HepG2 (cell line): ENCODE data around the gene IFIT1. TPM values are rescaled to one million over a fixed set of nuclear protein-coding genes. Genes with fewer than 3 reads are reported as not detected.

Experiments used
- ARID4A ChIP-seq: sonication (generic); formaldehyde crosslinking; IDR thresholded peaks from 2 replicates; pipeline ENCODE4 v1.5.0; 2020; ENCODE audit warnings: mild to moderate bottlenecking, missing genetic modification reagents, borderline replicate concordance
- E2F1 ChIP-seq: sonication (generic); formaldehyde crosslinking; IDR thresholded peaks from 2 replicates; pipeline ENCODE4 v1.5.0; 2020; ENCODE audit warnings: missing genetic modification reagents
- GFI1 ChIP-seq: sonication (generic); formaldehyde crosslinking; IDR thresholded peaks from 2 replicates; pipeline ENCODE4 v1.5.0; 2020; ENCODE audit warnings: missing genetic modification reagents, mild to moderate bottlenecking, borderline replicate concordance
- KAT8 ChIP-seq: IDR thresholded peaks from 2 replicates; pipeline ENCODE4 v1.6.1; 2016; ENCODE audit warnings: missing genetic modification reagents, missing compliant biosample characterization
- KMT2B ChIP-seq: IDR thresholded peaks from 2 replicates; pipeline ENCODE4 v1.6.1; 2016; ENCODE audit warnings: missing genetic modification reagents, missing compliant biosample characterization
- NR1H2 ChIP-seq: sonication (generic); formaldehyde crosslinking; IDR thresholded peaks from 2 replicates; pipeline ENCODE4 v1.8.1; 2022; ENCODE audit warnings: low read depth, missing genetic modification reagents, borderline replicate concordance
- NR2F1 ChIP-seq, 2 experiments: fragments of 450-650 bp in 1 of 2; formaldehyde crosslinking in 1 of 2; IDR thresholded peaks; 2 replicates each; pipeline versions ENCODE4 v1.5.0 to v1.6.1; 2016 to 2020; ENCODE audit warnings: mild to moderate bottlenecking in 1 of 2, missing compliant biosample characterization in 1 of 2, missing genetic modification reagents in 1 of 2, moderate library complexity in 1 of 2
- SAP130 ChIP-seq: IDR thresholded peaks from 2 replicates; pipeline ENCODE4 v1.6.1; 2016; ENCODE audit warnings: low read depth
- TEAD3 ChIP-seq: optimal IDR thresholded peaks from 2 replicates; pipeline ENCODE3; 2016; ENCODE audit warnings: borderline replicate concordance
- TEF ChIP-seq: sonication (generic); formaldehyde crosslinking; IDR thresholded peaks from 2 replicates; pipeline ENCODE4 v1.5.0; 2020; ENCODE audit warnings: missing genetic modification reagents
- ZNF614 ChIP-seq: IDR thresholded peaks from 2 replicates; pipeline ENCODE4 v1.6.1; 2018; ENCODE audit warnings: missing biosample characterization, missing genetic modification reagents, inconsistent platforms, borderline replicate concordance
- ZNF709 ChIP-seq: sonication (generic); formaldehyde crosslinking; IDR thresholded peaks from 2 replicates; pipeline ENCODE4 v1.5.0; 2020; ENCODE audit warnings: mild to moderate bottlenecking, missing genetic modification reagents
- polyA plus RNA-seq, 8 experiments: library from polyadenylated mRNA; depleted of rRNA in 3 of 8; stranded (reverse) in 7 of 8; unstranded in 1 of 8; fragments of >200 nt; fragmentation: Illumina TruSeq in 4 of 8; extraction: Trizol in 4 of 8; gene quantifications; 2 replicates each; pipeline versions ENCODE4 v1.2.1 to v1.2.3, GENCODE V29; 2011 to 2016; ENCODE audit warnings: low read depth in 4 of 8, missing spikeins in 1 of 8, mixed read lengths in 1 of 8; ENCODE audit not compliant: insufficient read depth in 1 of 8
- total RNA-seq, 5 experiments: library from RNA; depleted of rRNA; stranded (reverse); fragments of >200 nt; fragmentation: Illumina TruSeq; extraction: Trizol; gene quantifications; 2 replicates each; pipeline ENCODE4 v1.2.3, GENCODE V29; 2016; ENCODE audit warnings: low read depth in 1 of 5

Gene IFIT1
- total and polyA plus RNA-seq, 2 of the 13 experiments (the other 11 are each of a cell fraction or from before 2014, with no cell fraction given): 1.5 to 5.5 TPM

- TF ChIP-seq ARID4A (CRISPR knock-in tag): peak; percentile 35; the same call in 1 of the 2 replicates
- 0 out of 2 replicates have a peak, but pooled peaks have one; percentile 29 for TF ChIP-seq KAT8 (CRISPR knock-in tag)
- peak; percentile 73 for TF ChIP-seq SAP130 (CRISPR knock-in tag)
- no peak for TF ChIP-seq NR1H2 (CRISPR knock-in tag)
- TF ChIP-seq ZNF614 (CRISPR knock-in tag): no peak
- peak; percentile 57 for TF ChIP-seq TEF (CRISPR knock-in tag)
- no peak for TF ChIP-seq GFI1 (CRISPR knock-in tag)
- no peak for TF ChIP-seq NR2F1 (CRISPR knock-in tag; IDR thresholded peaks at IDR 0.05)
- TF ChIP-seq TEAD3: peak; percentile 11
- TF ChIP-seq KMT2B (CRISPR knock-in tag): peak; percentile 55
- no peak for TF ChIP-seq ZNF709 (CRISPR knock-in tag)
- peak; percentile 33; the same call in 1 of the 2 replicates for TF ChIP-seq E2F1 (CRISPR knock-in tag)
Observed at GRCh38 chr10:89391907-89392756, at the start of gene IFIT1 (continued).
